MM.1S (cell line): ENCODE data around the gene CYP46A1.

ENCODE experiments used
- DNase-seq: peaks from one replicate; pipeline ENCODE4 v3.0.0-alpha.2; 2015
- H2AFZ ChIP-seq: fragments of 300-600 bp; sonication (generic); 2 replicates; pipeline ENCODE4 v1.6.0; 2016; ENCODE audit warnings: antibody characterized with exemption, low read length
- H3F3A ChIP-seq: fragments of 300-600 bp; sonication (generic); 2 replicates; pipeline ENCODE4 v1.6.1; 2016; ENCODE audit warnings: mild to moderate bottlenecking, antibody characterized with exemption, low read length, moderate library complexity, mixed read lengths; ENCODE audit not compliant: insufficient read depth
- H3K27ac ChIP-seq: fragments of 300-600 bp; sonication (generic); 2 replicates; pipeline ENCODE4 v1.5.1; 2016; ENCODE audit warnings: mild to moderate bottlenecking, low read length
- H3K27me3 ChIP-seq: fragments of 300-600 bp; sonication (generic); replicated peaks from 2 replicates; pipeline ENCODE4 v1.6.0; 2016; ENCODE audit warnings: low read length; ENCODE audit not compliant: insufficient read depth
- H3K36me3 ChIP-seq: fragments of 300-600 bp; sonication (generic); replicated peaks from 2 replicates; pipeline ENCODE4 v1.6.1; 2016; ENCODE audit warnings: mild to moderate bottlenecking, low read length, mixed read lengths; ENCODE audit not compliant: insufficient read depth
- H3K4me1 ChIP-seq: fragments of 300-600 bp; sonication (generic); 2 replicates; pipeline ENCODE4 v1.6.1; 2016; ENCODE audit warnings: low read length, mixed read lengths
- H3K4me2 ChIP-seq: fragments of 300-600 bp; sonication (generic); 2 replicates; pipeline ENCODE4 v1.6.0; 2016; ENCODE audit warnings: low read depth, low read length
- H3K4me3 ChIP-seq: fragments of 300-600 bp; sonication (generic); 2 replicates; pipeline ENCODE4 v1.5.1; 2016; ENCODE audit warnings: low read length, mixed read lengths
- H3K79me2 ChIP-seq: fragments of 300-600 bp; sonication (generic); 2 replicates; pipeline ENCODE4 v1.6.1; 2016; ENCODE audit warnings: mixed run types, low read length, mixed read lengths
- H3K9ac ChIP-seq: fragments of 300-600 bp; sonication (generic); 2 replicates; pipeline ENCODE4 v1.6.1; 2016; ENCODE audit warnings: low read length, mixed read lengths
- H3K9me2 ChIP-seq: fragments of 300-600 bp; sonication (generic); replicated peaks from 2 replicates; pipeline ENCODE4 v1.6.1; 2016; ENCODE audit warnings: mild to moderate bottlenecking, low read length, mixed read lengths; ENCODE audit not compliant: insufficient read depth
- H3K9me3 ChIP-seq: fragments of 300-600 bp; sonication (generic); replicated peaks from 2 replicates; pipeline ENCODE4 v1.6.1; 2016; ENCODE audit warnings: mild to moderate bottlenecking, low read length, mixed read lengths; ENCODE audit not compliant: insufficient read depth
- H4K20me1 ChIP-seq: fragments of 300-600 bp; sonication (generic); 2 replicates; pipeline ENCODE4 v1.6.1; 2016; ENCODE audit warnings: mild to moderate bottlenecking, low read length, moderate library complexity, mixed read lengths; ENCODE audit not compliant: insufficient read depth
- CTCF ChIP-seq: fragments of 300-600 bp; sonication (generic); IDR thresholded peaks from 2 replicates; pipeline ENCODE4 v1.5.1; 2016; ENCODE audit warnings: antibody characterized with exemption, low read length, mixed read lengths
- EZH2 ChIP-seq: fragments of 300-600 bp; sonication (generic); optimal IDR thresholded peaks from 2 replicates; pipeline ENCODE3; 2017; ENCODE audit warnings: low read depth, mild to moderate bottlenecking, antibody characterized with exemption, low read length, mixed read lengths
- EZH2phosphoT487 ChIP-seq: fragments of 300-600 bp; sonication (generic); IDR thresholded peaks from 2 replicates; pipeline ENCODE4 v1.6.1; 2018; ENCODE audit warnings: antibody characterized with exemption, low read length

CYP46A1 gene

GRCh38 chr14:99650189-99650588 lies 33.9 kb upstream of the CYP46A1 start:
- DNase-seq = no peak
- no peaks in the 10 kb centered on the region for H4K20me1 ChIP-seq
- H2AFZ ChIP-seq = no peak overlapping the region
- H3K9me2 ChIP-seq = no peaks in the 10 kb centered on the region
- no peaks in the 10 kb centered on the region for H3K36me3 ChIP-seq
- H3K9me3 ChIP-seq = no peaks in the 10 kb centered on the region
- no peaks in the 10 kb centered on the region for H3K79me2 ChIP-seq
- TF ChIP-seq EZH2phosphoT487 = no peak
- TF ChIP-seq CTCF = no peak
- no peak for TF ChIP-seq EZH2
- no peak overlapping the region for H3K27ac ChIP-seq
- no peaks in the 10 kb centered on the region for H3K27me3 ChIP-seq
- no peaks in the 10 kb centered on the region for H3F3A ChIP-seq
- H3K9ac ChIP-seq = no peak overlapping the region
- no peaks in the 10 kb centered on the region for H3K4me1 ChIP-seq
- H3K4me3 ChIP-seq = no peak overlapping the region
- no peak overlapping the region for H3K4me2 ChIP-seq

- H3K9ac ChIP-seq = no peak overlapping the region
- H3K79me2 ChIP-seq = no peaks in the 10 kb centered on the region
- no peaks in the 10 kb centered on the region for H3F3A ChIP-seq
- H3K4me1 ChIP-seq = no peaks in the 10 kb centered on the region
- no peak overlapping the region for H3K4me3 ChIP-seq
- H3K36me3 ChIP-seq = no peaks in the 10 kb centered on the region
- DNase-seq = no peak
- H3K9me2 ChIP-seq = no peaks in the 10 kb centered on the region
- H3K27ac ChIP-seq = no peak overlapping the region
- TF ChIP-seq EZH2 (no peak), CTCF (no peak), EZH2phosphoT487 (no peak)
- H4K20me1 ChIP-seq = no peaks in the 10 kb centered on the region
- H2AFZ ChIP-seq = no peak overlapping the region
- no peaks in the 10 kb centered on the region for H3K27me3 ChIP-seq
- H3K9me3 ChIP-seq = no peaks in the 10 kb centered on the region
- no peak overlapping the region for H3K4me2 ChIP-seq
These were observed 31.9 kb upstream of the CYP46A1 start for GRCh38 chr14:99651953-99652746.

- H3F3A ChIP-seq = no peaks in the 10 kb centered on the region
- DNase-seq = peak; percentile 31
- H3K36me3 ChIP-seq = no peaks in the 10 kb centered on the region
- no peaks in the 10 kb centered on the region for H4K20me1 ChIP-seq
- no peak overlapping the region for H3K4me3 ChIP-seq
- H3K27me3 ChIP-seq = no peaks in the 10 kb centered on the region
- H3K9me2 ChIP-seq = no peaks in the 10 kb centered on the region
- H3K9me3 ChIP-seq = no peaks in the 10 kb centered on the region
- no peak overlapping the region for H3K9ac ChIP-seq
- TF ChIP-seq CTCF (no peak), EZH2 (no peak), EZH2phosphoT487 (no peak)
- no peaks in the 10 kb centered on the region for H3K79me2 ChIP-seq
- H3K4me2 ChIP-seq = no peak overlapping the region
- H2AFZ ChIP-seq = no peak overlapping the region
- no peaks in the 10 kb centered on the region for H3K4me1 ChIP-seq
- no peak overlapping the region for H3K27ac ChIP-seq
These were observed 29.7 kb upstream of the CYP46A1 start for GRCh38 chr14:99654235-99654985.
